SKM-1 (cell line): ENCODE data around the gene PRAF2.
A peak's percentile ranks its signal among the peaks of the same experiment; 100 is the strongest.

Experiments used
- DNase-seq: peaks from one replicate; lab custom pipeline; 2025; ENCODE audit not compliant: unreplicated experiment; lab: John Stamatoyannopoulos, UW

Gene PRAF2

GRCh38 chrX:49075347-49075746 lies 1.5 kb upstream of the PRAF2 start:
- DNase-seq = no peak

- no peak for DNase-seq
Observed at GRCh38 chrX:49072712-49073095, 1.1 kb downstream of the PRAF2 start.

GRCh38 chrX:49071877-49072711 lies 1.7 kb downstream of the PRAF2 start:
- no peak for DNase-seq

- no peak for DNase-seq
Observed at GRCh38 chrX:49070988-49071387, 2.8 kb downstream of the PRAF2 start.

- DNase-seq = no peak
Observed at GRCh38 chrX:49069038-49069437, 4.8 kb downstream of the PRAF2 start.

GRCh38 chrX:49067285-49068120 lies 6.3 kb downstream of the PRAF2 start:
- no peak for DNase-seq

GRCh38 chrX:49066690-49067089 lies 7.1 kb downstream of the PRAF2 start:
- no peak for DNase-seq

GRCh38 chrX:49066278-49066677 lies 7.5 kb downstream of the PRAF2 start:
- DNase-seq = no peak

- no peak for DNase-seq
Observed at GRCh38 chrX:49064735-49065134, 9.1 kb downstream of the PRAF2 start.

GRCh38 chrX:49064303-49064702 lies 9.5 kb downstream of the PRAF2 start:
- DNase-seq = no peak

- DNase-seq = no peak
Observed at GRCh38 chrX:49063715-49064114, 10.1 kb downstream of the PRAF2 start.

- no peak for DNase-seq
Observed at GRCh38 chrX:49061916-49062315, 11.9 kb downstream of the PRAF2 start.

- DNase-seq = no peak
Observed at GRCh38 chrX:49061490-49061889, 12.3 kb downstream of the PRAF2 start.

GRCh38 chrX:49060914-49061313 lies 12.9 kb downstream of the PRAF2 start:
- no peak for DNase-seq

GRCh38 chrX:49059681-49060085 lies 14.1 kb downstream of the PRAF2 start:
- DNase-seq = no peak

- DNase-seq = no peak
Observed at GRCh38 chrX:49059201-49059600, 14.6 kb downstream of the PRAF2 start.

GRCh38 chrX:49058794-49059193 lies 15.0 kb downstream of the PRAF2 start, which contains the start of gene CCDC120:
TSS of gene CCDC120 (plus strand) at chrX:49058999. CDS start at chrX:49062042, 3,043 bp downstream.
- DNase-seq = no peak

GRCh38 chrX:49054073-49054762 lies 19.6 kb downstream of the PRAF2 start:
- no peak for DNase-seq

- DNase-seq = peak; percentile 11
Observed at GRCh38 chrX:49053223-49054072, 20.4 kb downstream of the PRAF2 start.

GRCh38 chrX:49043987-49044281 lies 29.9 kb downstream of the PRAF2 start:
- DNase-seq = no peak
